K562 (cell line): Measurements from ENCODE around the gene AUNIP. TPM values are rescaled to one million over a fixed set of nuclear protein-coding genes. Genes with fewer than 3 reads are reported as not detected.
A peak's percentile ranks its signal among the peaks of the same experiment; 100 is the strongest.

Experiments
- ARID4B ChIP-seq: sonication (generic); formaldehyde crosslinking; IDR thresholded peaks from 2 replicates; pipeline ENCODE4 v1.8.0; 2022; ENCODE audit warnings: mild to moderate bottlenecking, missing genetic modification reagents
- EP300 ChIP-seq: IDR thresholded peaks from 2 replicates; pipeline ENCODE4 v1.6.1; 2012; ENCODE audit warnings: low read length, improper control_type of control experiment
- HOXB6 ChIP-seq: fragments of 250-450 bp; sonication (Bioruptor Pico); IDR thresholded peaks from 2 replicates; pipeline ENCODE4 v1.5.1; 2022; ENCODE audit warnings: mild to moderate bottlenecking, borderline replicate concordance
- KAT2B ChIP-seq: IDR thresholded peaks from one replicate; pipeline ENCODE4 v1.6.1; 2012; ENCODE audit warnings: low read depth, mild to moderate bottlenecking, control low read depth, inconsistent platforms, low read length, moderate library complexity
- MBD2 ChIP-seq: sonication (generic); IDR thresholded peaks from 2 replicates; pipeline ENCODE4 v1.6.1; 2016; ENCODE audit warnings: low read depth, borderline replicate concordance
- MCM2 ChIP-seq: fragments of 450-650 bp; IDR thresholded peaks from 2 replicates; pipeline ENCODE4 v1.6.1; 2017; ENCODE audit warnings: low read depth, mild to moderate bottlenecking
- MLLT1 ChIP-seq, 2 experiments: fragments of 450-650 bp; IDR thresholded peaks; 2 replicates each; pipeline ENCODE4 v1.6.1; 2016
- NONO ChIP-seq, 2 experiments: fragments of 200-400 bp in 1 of 2; fragments of 450-650 bp in 1 of 2; formaldehyde crosslinking in 1 of 2; IDR thresholded peaks; 2 replicates each; pipeline ENCODE4 v1.6.1; 2017; ENCODE audit warnings: low read depth in 2 of 2, mild to moderate bottlenecking in 2 of 2, moderate library complexity in 2 of 2, low read length in 1 of 2
- PPARD ChIP-seq: fragments of 250-450 bp; sonication (Bioruptor Pico); IDR thresholded peaks from 2 replicates; pipeline ENCODE4 v1.8.0; 2022; ENCODE audit warnings: inconsistent platforms, mild to moderate bottlenecking, moderate library complexity
- RBM22 ChIP-seq: fragments of 200-400 bp; formaldehyde crosslinking; IDR thresholded peaks from 2 replicates; pipeline ENCODE4 v1.6.1; 2018; ENCODE audit warnings: low read length, low read depth; ENCODE audit not compliant: poor library complexity, severe bottlenecking
- RREB1 ChIP-seq: fragments of 250-450 bp; sonication (Bioruptor Pico); IDR thresholded peaks from 2 replicates; pipeline ENCODE4 v1.4.0; 2020
- SAFB ChIP-seq: fragments of 200-400 bp; formaldehyde crosslinking; IDR thresholded peaks from 2 replicates; pipeline ENCODE4 v1.6.1; 2017; ENCODE audit warnings: low read depth, low read length, borderline replicate concordance
- SREBF1 ChIP-seq: fragments of 150-350 bp; IDR thresholded peaks from 2 replicates; pipeline ENCODE4 v1.6.1; 2014; ENCODE audit warnings: antibody characterized with exemption, low read depth, low read length, borderline replicate concordance
- SREBF2 ChIP-seq: sonication (generic); formaldehyde crosslinking; IDR thresholded peaks from 2 replicates; pipeline ENCODE4 v1.4.0; 2020; ENCODE audit warnings: mild to moderate bottlenecking, missing genetic modification reagents
- TCF7 ChIP-seq: sonication (generic); IDR thresholded peaks from 2 replicates; pipeline ENCODE4 v1.6.1; 2016; ENCODE audit warnings: antibody characterized with exemption, borderline replicate concordance
- ZNF584 ChIP-seq: fragments of 200-800 bp; sonication (Bioruptor generic); IDR thresholded peaks from 2 replicates; pipeline ENCODE4 v1.6.1; 2016; ENCODE audit warnings: low read depth, mild to moderate bottlenecking, missing genetic modification characterization, missing compliant biosample characterization
- polyA plus RNA-seq, 8 experiments: library from polyadenylated mRNA; depleted of rRNA in 4 of 8; stranded (reverse) in 5 of 8; unstranded in 3 of 8; fragments of >200 nt; fragmentation: Nextera tagmentation in 2 of 8; fragmentation: Illumina TruSeq in 1 of 8; extraction: Ambion mirVana in 2 of 8; extraction: Trizol in 1 of 8; gene quantifications; 2 replicates each; pipeline versions ENCODE4 v1.2.1 to v1.2.3, GENCODE V29; 2011 to 2014; ENCODE audit warnings: inconsistent platforms in 1 of 8, missing spikeins in 1 of 8
- total RNA-seq, 7 experiments: library from RNA; depleted of rRNA in 6 of 7; stranded (reverse); fragments of >200 nt in 6 of 7; fragmentation: Illumina TruSeq in 2 of 7; extraction: Trizol in 2 of 7; gene quantifications; 2 replicates each; pipeline versions ENCODE4 v1.2.1 to v1.2.3, GENCODE V29; 2011 to 2021; ENCODE audit warnings: low replicate concordance in 1 of 7

AUNIP gene
- total and polyA plus RNA-seq, 9 of the 15 experiments (the other 6 are each of a cell fraction or from before 2014, with no cell fraction given) = 12.1 to 53.8 (median 47.1) TPM

GRCh38 chr1:25819491-25820246 is 39.6 kb downstream of the AUNIP start, which contains the start of gene MTFR1L (continued):
- TF ChIP-seq ARID4B (CRISPR knock-in tag) (peak; percentile 97), TCF7 (peak; percentile 20; the same call in 1 of the 2 replicates), ZNF584 (CRISPR knock-in tag) (no peak), RBM22 (peak; percentile 88), KAT2B (no peak), PPARD (CRISPR knock-in tag) (no peak), RREB1 (no peak), MCM2 (no peak), EP300 (peak; percentile 45; the same call in 1 of the 2 replicates), SAFB (peak; percentile 64), MLLT1 (IDR thresholded peaks at IDR 0.05) (peak in 1 of 2 experiments; percentile 33; a peak in 2 of 4 replicates), NONO (IDR thresholded peaks at IDR 0.05; ENCODE audit: low read depth in 2 of 2, low read length in 1 of 2) (peak in 1 of 2 experiments; percentile 12; a peak in 1 of 4 replicates), SREBF2 (CRISPR knock-in tag) (no peak), HOXB6 (no peak), MBD2 (peak; percentile 51; the same call in 1 of the 2 replicates), SREBF1 (no peak)
